ENCODE data around the gene ARPC1B. TPM values are rescaled to one million over a fixed set of nuclear protein-coding genes. Genes with fewer than 3 reads are reported as not detected.
"Not testable (repeated sequence)": the region's sequence is repeated elsewhere in the genome, so short reads cannot be mapped to it uniquely, and the experiment has no call there.

ARPC1B gene
- total RNA-seq, 1 donor from 2014 or later: 125 TPM

GRCh38 chr7:99384523-99384922 lies 10.0 kb downstream of the ARPC1B start:
- ATAC-seq (no peak), DNase-seq (ENCODE audit: low spot score) (no peak)
- intact Hi-C loops (cut with DNase I): no loop called here

- DNase-seq (ENCODE audit: low spot score): no peak
- no peak for ATAC-seq
- intact Hi-C loops (cut with DNase I): no loop called here
These were observed 11.0 kb downstream of the ARPC1B start for GRCh38 chr7:99385564-99385963.

GRCh38 chr7:99386584-99387238 lies 12.2 kb downstream of the ARPC1B start:
- intact Hi-C loops (cut with DNase I): no loop called here
- DNase-seq (ENCODE audit: low spot score): no peak
- peak; percentile 44 for ATAC-seq

GRCh38 chr7:99387239-99387635 lies 12.7 kb downstream of the ARPC1B start:
- ATAC-seq; intact Hi-C loops (cut with DNase I); DNase-seq (ENCODE audit: low spot score): not testable (repeated sequence)

- intact Hi-C loops (cut with DNase I): no loop called here
- no peak for ATAC-seq
These were observed 13.4 kb downstream of the ARPC1B start for GRCh38 chr7:99387912-99388311.

GRCh38 chr7:99389772-99390171 lies 15.2 kb downstream of the ARPC1B start:
- intact Hi-C loops (cut with DNase I): no loop called here
- no peak for DNase-seq (ENCODE audit: low spot score)
- ATAC-seq: no peak

More at GRCh38 chr7:99387912-99388311, 13.4 kb downstream of the ARPC1B start:
- DNase-seq (ENCODE audit: low spot score): no peak

- no peak for DNase-seq (ENCODE audit: low spot score)
- no peak for ATAC-seq
- intact Hi-C loops (cut with DNase I): no loop called here
These were observed 16.5 kb downstream of the ARPC1B start for GRCh38 chr7:99390941-99391602.

GRCh38 chr7:99392046-99392445 lies 17.5 kb downstream of the ARPC1B start:
- intact Hi-C loops (cut with DNase I): no loop called here

GRCh38 chr7:99392659-99393354 lies 18.3 kb downstream of the ARPC1B start:
- DNase-seq (ENCODE audit: low spot score) (peak; percentile 89), ATAC-seq (peak; percentile 88)
- intact Hi-C loops (cut with DNase I): no loop called here

More at GRCh38 chr7:99392046-99392445, 17.5 kb downstream of the ARPC1B start:
- ATAC-seq (no peak), DNase-seq (ENCODE audit: low spot score) (no peak)

GRCh38 chr7:99393355-99394187 lies 19.0 kb downstream of the ARPC1B start:
- intact Hi-C loops (cut with DNase I): no loop called here
- DNase-seq (ENCODE audit: low spot score) (peak; percentile 77), ATAC-seq (peak; percentile 59)

- intact Hi-C loops (cut with DNase I): no loop called here
- ATAC-seq (no peak), DNase-seq (ENCODE audit: low spot score) (no peak)
These were observed 19.6 kb downstream of the ARPC1B start for GRCh38 chr7:99394188-99394502.

- no peak for ATAC-seq
- intact Hi-C loops (cut with DNase I): no loop called here
These were observed 21.2 kb downstream of the ARPC1B start for GRCh38 chr7:99395616-99396327.

GRCh38 chr7:99396418-99397296 lies 22.1 kb downstream of the ARPC1B start:
- intact Hi-C loops (cut with DNase I): no loop called here
- no peak for DNase-seq (ENCODE audit: low spot score)
- ATAC-seq: no peak

More at GRCh38 chr7:99395616-99396327, 21.2 kb downstream of the ARPC1B start:
- DNase-seq (ENCODE audit: low spot score): no peak

GRCh38 chr7:99397297-99397983 lies 22.9 kb downstream of the ARPC1B start:
- no peak for ATAC-seq
- no peak for DNase-seq (ENCODE audit: low spot score)
- intact Hi-C loops (cut with DNase I): no loop called here

GRCh38 chr7:99398891-99399445 lies 24.4 kb downstream of the ARPC1B start:
- DNase-seq (ENCODE audit: low spot score) (no peak), ATAC-seq (no peak)
- intact Hi-C loops (cut with DNase I): no loop called here

GRCh38 chr7:99399597-99399996 lies 25.1 kb downstream of the ARPC1B start:
- DNase-seq (ENCODE audit: low spot score): no peak
- ATAC-seq: no peak
- intact Hi-C loops (cut with DNase I): no loop called here

- no peak for ATAC-seq
- intact Hi-C loops (cut with DNase I): no loop called here
- no peak for DNase-seq (ENCODE audit: low spot score)
These were observed 28.3 kb downstream of the ARPC1B start for GRCh38 chr7:99402854-99403253.
